HEK293 (cell line): ENCODE results near the gene CAPN8.
A peak's percentile ranks its signal among the peaks of the same experiment; 100 is the strongest.

Source experiments
- CTCF ChIA-PET: fragments of 350-600 bp; formaldehyde crosslinking; extraction: SDS; loops from one replicate; lab custom pipeline; 2021; ENCODE audit warnings: antibody characterized with exemption; lab: Yijun Ruan, JAX
- POLR2A ChIA-PET: fragments of 300-600 bp; formaldehyde crosslinking; extraction: SDS; loops from one replicate; lab custom pipeline; 2020; ENCODE audit warnings: antibody characterized with exemption, inconsistent platforms; lab: Yijun Ruan, JAX
- H3K27ac ChIP-seq: fragments of 200-500 bp; sonication (Bioruptor generic); 2 replicates; pipeline ENCODE4 v1.5.1; 2014; ENCODE audit warnings: low read depth, low read length, control low read depth, inconsistent platforms; ENCODE audit errors: extremely low read depth
- H3K36me3 ChIP-seq, 2 experiments: fragments of 200-500 bp in 1 of 2; sonication (Bioruptor generic) in 1 of 2; 1 replicate in 1 of 2; 2 replicates in 1 of 2; pipeline ENCODE4 v1.5.1; 2014 to 2017; ENCODE audit warnings: inconsistent platforms in 2 of 2, low read length in 2 of 2; ENCODE audit not compliant: control insufficient read depth in 2 of 2, insufficient read depth in 1 of 2
- H3K4me1 ChIP-seq: fragments of 200-500 bp; sonication (Bioruptor generic); 2 replicates; pipeline ENCODE4 v1.5.1; 2014; ENCODE audit warnings: mild to moderate bottlenecking, low read length, inconsistent platforms; ENCODE audit not compliant: control insufficient read depth, insufficient read depth
- H3K4me3 ChIP-seq: 2 replicates; pipeline ENCODE4 v1.5.1; 2011; ENCODE audit warnings: low read depth, mild to moderate bottlenecking, control low read depth, low read length, moderate library complexity
- H3K9me3 ChIP-seq: fragments of 200-500 bp; sonication (Bioruptor generic); 2 replicates; pipeline ENCODE4 v1.5.1; 2014; ENCODE audit warnings: low read depth, low read length, inconsistent platforms; ENCODE audit not compliant: control insufficient read depth, insufficient read depth
- ATF2 ChIP-seq: fragments of 450-650 bp; formaldehyde crosslinking; IDR thresholded peaks from 2 replicates; pipeline ENCODE4 v1.5.1; 2016; ENCODE audit warnings: missing biosample characterization, missing genetic modification characterization, low read depth
- EGR2 ChIP-seq: fragments of 450-650 bp; formaldehyde crosslinking; IDR thresholded peaks from 2 replicates; pipeline ENCODE4 v1.5.1; 2016; ENCODE audit warnings: low read depth, missing biosample characterization, missing genetic modification characterization
- KLF9 ChIP-seq: fragments of 450-650 bp; formaldehyde crosslinking; IDR thresholded peaks from 2 replicates; pipeline ENCODE4 v1.5.1; 2016; ENCODE audit warnings: missing biosample characterization, missing genetic modification characterization, low read depth
- PATZ1 ChIP-seq: fragments of 450-650 bp; formaldehyde crosslinking; IDR thresholded peaks from 2 replicates; pipeline ENCODE4 v1.5.1; 2016; ENCODE audit warnings: missing biosample characterization, missing genetic modification characterization
- RBAK ChIP-seq: fragments of 450-650 bp; formaldehyde crosslinking; IDR thresholded peaks from 2 replicates; pipeline ENCODE4 v1.5.1; 2016; ENCODE audit warnings: missing biosample characterization, missing genetic modification characterization
- SP7 ChIP-seq: fragments of 450-650 bp; formaldehyde crosslinking; IDR thresholded peaks from 2 replicates; pipeline ENCODE4 v1.5.1; 2016; ENCODE audit warnings: missing biosample characterization, missing genetic modification characterization
- ZBTB8A ChIP-seq: fragments of 450-650 bp; formaldehyde crosslinking; IDR thresholded peaks from 2 replicates; pipeline ENCODE4 v1.5.1; 2016; ENCODE audit warnings: missing biosample characterization, missing genetic modification characterization
- ZFP37 ChIP-seq: fragments of 450-650 bp; formaldehyde crosslinking; IDR thresholded peaks from 2 replicates; pipeline ENCODE4 v1.5.1; 2016; ENCODE audit warnings: missing biosample characterization, missing genetic modification characterization
- ZNF112 ChIP-seq: fragments of 450-650 bp; formaldehyde crosslinking; IDR thresholded peaks from 2 replicates; pipeline ENCODE4 v1.5.0; 2017; ENCODE audit warnings: missing biosample characterization, missing genetic modification characterization
- ZNF146 ChIP-seq: fragments of 450-650 bp; formaldehyde crosslinking; IDR thresholded peaks from 2 replicates; pipeline ENCODE4 v1.5.1; 2016; ENCODE audit warnings: missing biosample characterization, missing genetic modification characterization
- ZNF202 ChIP-seq: fragments of 450-650 bp; formaldehyde crosslinking; IDR thresholded peaks from 2 replicates; pipeline ENCODE4 v1.5.1; 2016; ENCODE audit warnings: missing biosample characterization, missing genetic modification characterization, borderline replicate concordance
- ZNF274 ChIP-seq, 2 experiments: fragments of 200-500 bp in 1 of 2; fragments of 450-650 bp in 1 of 2; sonication (Bioruptor generic) in 1 of 2; formaldehyde crosslinking in 1 of 2; IDR thresholded peaks; 2 replicates each; pipeline versions ENCODE4 v1.5.1 to v1.6.1; 2014 to 2016; ENCODE audit warnings: borderline replicate concordance in 1 of 2, inconsistent platforms in 1 of 2, low read length in 1 of 2, missing biosample characterization in 1 of 2, missing genetic modification characterization in 1 of 2
- ZNF280C ChIP-seq: fragments of 450-650 bp; formaldehyde crosslinking; IDR thresholded peaks from 2 replicates; pipeline ENCODE4 v1.5.1; 2016; ENCODE audit warnings: missing biosample characterization, missing genetic modification characterization
- ZNF292 ChIP-seq: fragments of 450-650 bp; formaldehyde crosslinking; IDR thresholded peaks from 2 replicates; pipeline ENCODE4 v1.5.1; 2016; ENCODE audit warnings: low read depth, missing biosample characterization, missing genetic modification characterization, borderline replicate concordance
- ZNF37A ChIP-seq: fragments of 450-650 bp; IDR thresholded peaks from 2 replicates; pipeline ENCODE4 v1.5.1; 2018; ENCODE audit warnings: missing biosample characterization, missing genetic modification characterization
- ZNF398 ChIP-seq: fragments of 450-650 bp; formaldehyde crosslinking; IDR thresholded peaks from 2 replicates; pipeline ENCODE4 v1.5.1; 2017; ENCODE audit warnings: missing biosample characterization, missing genetic modification characterization
- ZNF404 ChIP-seq: fragments of 450-650 bp; formaldehyde crosslinking; IDR thresholded peaks from 2 replicates; pipeline ENCODE4 v1.5.1; 2017; ENCODE audit warnings: missing biosample characterization, missing genetic modification characterization
- ZNF433 ChIP-seq: fragments of 450-650 bp; formaldehyde crosslinking; IDR thresholded peaks from 2 replicates; pipeline ENCODE4 v1.5.1; 2016; ENCODE audit warnings: missing biosample characterization, missing genetic modification characterization, low read depth
- ZNF624 ChIP-seq: fragments of 450-650 bp; formaldehyde crosslinking; IDR thresholded peaks from 2 replicates; pipeline ENCODE4 v1.5.1; 2017; ENCODE audit warnings: missing biosample characterization, missing genetic modification characterization
- ZNF658 ChIP-seq: fragments of 450-650 bp; formaldehyde crosslinking; IDR thresholded peaks from 2 replicates; pipeline ENCODE4; 2016; ENCODE audit warnings: missing biosample characterization, missing genetic modification characterization
- ZNF677 ChIP-seq: fragments of 450-650 bp; IDR thresholded peaks from 2 replicates; pipeline ENCODE4 v1.5.0; 2018; ENCODE audit warnings: missing biosample characterization, mild to moderate bottlenecking, missing genetic modification characterization, moderate library complexity
- ZNF785 ChIP-seq: fragments of 450-650 bp; formaldehyde crosslinking; IDR thresholded peaks from 2 replicates; pipeline ENCODE4 v1.5.1; 2016; ENCODE audit warnings: missing biosample characterization, missing genetic modification characterization
- ZSCAN16 ChIP-seq: fragments of 450-650 bp; formaldehyde crosslinking; IDR thresholded peaks from 2 replicates; pipeline ENCODE4 v1.5.1; 2016; ENCODE audit warnings: missing biosample characterization, missing genetic modification characterization
- ZSCAN23 ChIP-seq: fragments of 450-650 bp; formaldehyde crosslinking; IDR thresholded peaks from 2 replicates; pipeline ENCODE4 v1.5.1; 2016; ENCODE audit warnings: missing biosample characterization, missing genetic modification characterization

The CAPN8 gene

GRCh38 chr1:223609066-223609465 lies 56.4 kb downstream of the CAPN8 start:
- Histone ChIP-seq H3K36me3 (no peaks in the 10 kb centered on the region), H3K9me3 (no peaks in the 10 kb centered on the region), H3K27ac (no peak overlapping the region), H3K4me1 (no peaks in the 10 kb centered on the region), H3K4me3 (no peak overlapping the region)
- POLR2A ChIA-PET: no interaction called here
- CTCF ChIA-PET: interaction anchor here (1.4 to 7.8 kb wide), 3 partner anchors 20 to 54 kb away, joined by 3 to 96 read pairs (median 63); no protein-coding TSS in a partner anchor
- TF ChIP-seq PATZ1 (tag by site-specific recombination): no peak
- no peak for TF ChIP-seq ZNF398 (tag by site-specific recombination)
- TF ChIP-seq ZSCAN16: no peak
- no peak for TF ChIP-seq ZNF112 (tag by site-specific recombination)
- TF ChIP-seq ZNF624 (tag by site-specific recombination): no peak
- TF ChIP-seq ZNF404: no peak
- no peak for TF ChIP-seq ZNF280C (tag by site-specific recombination)
- TF ChIP-seq ZNF202: no peak
- no peak for TF ChIP-seq KLF9
- TF ChIP-seq ZNF292 (tag by site-specific recombination): no peak
- TF ChIP-seq ZNF146 (tag by site-specific recombination): no peak
- no peak for TF ChIP-seq ZFP37
- no peak for TF ChIP-seq RBAK
- no peak for TF ChIP-seq ZNF37A
- no peak for TF ChIP-seq SP7
- no peak for TF ChIP-seq ZBTB8A (tag by site-specific recombination)

GRCh38 chr1:223558512-223558911 lies 107.0 kb downstream of the CAPN8 start:
- Histone ChIP-seq H3K36me3 (no peaks in the 10 kb centered on the region), H3K4me3 (no peak overlapping the region), H3K4me1 (no peaks in the 10 kb centered on the region), H3K27ac (no peak overlapping the region), H3K9me3 (no peaks in the 10 kb centered on the region)
- ChIA-PET POLR2A (no interaction called here), CTCF (interaction anchor here (0.6 to 2.8 kb wide), 10 partner anchors 10 to 1370 kb away, joined by 3 to 96 read pairs (median 10); no protein-coding TSS in a partner anchor)
- TF ChIP-seq ZNF404 (no peak), EGR2 (tag by site-specific recombination) (no peak), ZNF433 (tag by site-specific recombination) (no peak), ZNF658 (tag by site-specific recombination) (peak; percentile 29; the same call in 1 of the 2 replicates), ZNF785 (0 out of 2 replicates have a peak, but pooled peaks have one; percentile 62), ZNF398 (tag by site-specific recombination) (no peak), ZNF677 (tag by site-specific recombination) (no peak), ATF2 (tag by site-specific recombination) (no peak), ZNF274 (IDR thresholded peaks at IDR 0.05; ENCODE audit: low read length) (no peak), ZNF274 (tag by site-specific recombination; IDR thresholded peaks at IDR 0.05; ENCODE audit: borderline replicate concordance) (peak; percentile 61; the same call in 1 of the 2 replicates), ZSCAN23 (tag by site-specific recombination) (no peak), ZNF202 (no peak)
